ENCODE measurements around the gene CCNC.

The CCNC gene

DNA sequence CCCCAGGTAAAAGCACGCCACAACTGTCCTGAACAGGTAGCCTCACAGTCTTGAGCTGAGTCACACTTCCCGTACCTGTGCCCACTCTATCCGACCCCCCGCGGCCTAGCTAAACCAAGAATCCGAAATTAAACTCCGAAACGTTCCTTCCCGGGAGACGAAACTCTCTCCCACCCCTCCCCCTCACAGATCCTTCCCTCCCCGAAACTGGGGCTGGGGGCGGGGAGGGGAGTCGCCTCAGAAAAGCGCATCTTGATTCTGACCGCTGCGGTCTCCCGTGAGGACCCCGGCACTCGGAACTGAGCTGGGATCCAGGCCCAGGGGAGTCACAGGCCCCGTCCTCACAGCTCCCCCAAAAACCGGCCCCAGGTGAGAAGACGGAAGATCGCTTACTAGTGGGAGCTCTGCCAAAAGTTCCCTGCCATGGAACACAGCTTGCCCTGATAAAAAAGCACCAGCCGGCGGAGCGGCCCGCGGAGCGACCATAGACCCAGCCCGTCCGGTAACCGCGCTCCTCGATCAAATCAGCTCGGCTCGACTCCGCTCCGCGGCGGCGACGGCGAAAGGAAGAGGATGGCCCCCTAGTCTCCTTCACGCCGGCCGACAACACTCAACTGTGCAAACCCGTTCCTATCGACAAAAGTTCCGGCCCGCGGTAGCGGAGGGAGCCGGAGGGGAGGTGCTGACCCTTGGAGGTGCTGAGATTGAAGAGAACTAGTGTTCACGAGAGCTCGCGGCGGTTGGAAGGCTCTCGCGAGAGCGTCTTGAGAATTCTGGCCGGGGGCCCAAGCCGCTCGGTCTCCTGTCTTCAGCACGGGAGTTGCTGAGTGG lies at the start of gene CCNC (continued):
- TF ChIP-seq ZNF335 (tag by site-specific recombination; conservative IDR thresholded peaks at IDR 0.05) (peak; percentile 78), KLF1 (tag by site-specific recombination; IDR thresholded peaks at IDR 0.05) (0 out of 2 replicates have a peak, but pooled peaks have one; percentile 31), ZNF623 (tag by site-specific recombination; IDR thresholded peaks at IDR 0.05) (no peak), ZNF121 (tag by site-specific recombination; IDR thresholded peaks at IDR 0.05) (peak; percentile 54; the same call in 1 of the 2 replicates), ZNF2 (tag by site-specific recombination; IDR thresholded peaks at IDR 0.05) (peak; percentile 95), RBAK (tag by site-specific recombination; IDR thresholded peaks at IDR 0.05) (no peak), ZNF16 (tag by site-specific recombination; IDR thresholded peaks at IDR 0.05; ENCODE audit: low read depth) (0 out of 2 replicates have a peak, but pooled peaks have one; percentile 11), ZFP3 (tag by site-specific recombination; IDR thresholded peaks at IDR 0.05; ENCODE audit: low read depth) (0 out of 2 replicates have a peak, but pooled peaks have one; percentile 20), ZNF133 (tag by site-specific recombination; IDR thresholded peaks at IDR 0.05) (no peak), ZNF501 (tag by site-specific recombination; IDR thresholded peaks at IDR 0.05) (peak; percentile 100), EGR2 (tag by site-specific recombination; IDR thresholded peaks at IDR 0.05; ENCODE audit: low read depth) (no peak)
- TF ChIP-seq, protein P1, sequence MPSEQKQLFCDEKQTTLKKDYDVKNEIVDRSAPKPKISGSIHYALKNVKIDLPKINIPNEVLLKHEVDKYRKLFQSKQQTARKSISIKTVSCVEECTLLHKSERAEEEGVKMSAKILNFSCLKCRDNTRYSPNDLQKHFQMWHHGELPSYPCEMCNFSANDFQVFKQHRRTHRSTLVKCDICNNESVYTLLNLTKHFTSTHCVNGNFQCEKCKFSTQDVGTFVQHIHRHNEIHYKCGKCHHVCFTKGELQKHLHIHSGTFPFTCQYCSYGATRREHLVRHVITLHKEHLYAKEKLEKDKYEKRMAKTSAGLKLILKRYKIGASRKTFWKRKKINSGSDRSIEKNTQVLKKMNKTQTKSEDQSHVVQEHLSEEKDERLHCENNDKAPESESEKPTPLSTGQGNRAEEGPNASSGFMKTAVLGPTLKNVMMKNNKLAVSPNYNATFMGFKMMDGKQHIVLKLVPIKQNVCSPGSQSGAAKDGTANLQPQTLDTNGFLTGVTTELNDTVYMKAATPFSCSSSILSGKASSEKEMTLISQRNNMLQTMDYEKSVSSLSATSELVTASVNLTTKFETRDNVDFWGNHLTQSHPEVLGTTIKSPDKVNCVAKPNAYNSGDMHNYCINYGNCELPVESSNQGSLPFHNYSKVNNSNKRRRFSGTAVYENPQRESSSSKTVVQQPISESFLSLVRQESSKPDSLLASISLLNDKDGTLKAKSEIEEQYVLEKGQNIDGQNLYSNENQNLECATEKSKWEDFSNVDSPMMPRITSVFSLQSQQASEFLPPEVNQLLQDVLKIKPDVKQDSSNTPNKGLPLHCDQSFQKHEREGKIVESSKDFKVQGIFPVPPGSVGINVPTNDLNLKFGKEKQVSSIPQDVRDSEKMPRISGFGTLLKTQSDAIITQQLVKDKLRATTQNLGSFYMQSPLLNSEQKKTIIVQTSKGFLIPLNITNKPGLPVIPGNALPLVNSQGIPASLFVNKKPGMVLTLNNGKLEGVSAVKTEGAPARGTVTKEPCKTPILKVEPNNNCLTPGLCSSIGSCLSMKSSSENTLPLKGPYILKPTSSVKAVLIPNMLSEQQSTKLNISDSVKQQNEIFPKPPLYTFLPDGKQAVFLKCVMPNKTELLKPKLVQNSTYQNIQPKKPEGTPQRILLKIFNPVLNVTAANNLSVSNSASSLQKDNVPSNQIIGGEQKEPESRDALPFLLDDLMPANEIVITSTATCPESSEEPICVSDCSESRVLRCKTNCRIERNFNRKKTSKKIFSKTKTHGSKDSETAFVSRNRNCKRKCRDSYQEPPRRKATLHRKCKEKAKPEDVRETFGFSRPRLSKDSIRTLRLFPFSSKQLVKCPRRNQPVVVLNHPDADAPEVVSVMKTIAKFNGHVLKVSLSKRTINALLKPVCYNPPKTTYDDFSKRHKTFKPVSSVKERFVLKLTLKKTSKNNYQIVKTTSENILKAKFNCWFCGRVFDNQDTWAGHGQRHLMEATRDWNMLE (tag by site-specific recombination; conservative IDR thresholded peaks at IDR 0.05; ENCODE audit: low read depth): peak; percentile 72
- TF ChIP-seq, protein P2, sequence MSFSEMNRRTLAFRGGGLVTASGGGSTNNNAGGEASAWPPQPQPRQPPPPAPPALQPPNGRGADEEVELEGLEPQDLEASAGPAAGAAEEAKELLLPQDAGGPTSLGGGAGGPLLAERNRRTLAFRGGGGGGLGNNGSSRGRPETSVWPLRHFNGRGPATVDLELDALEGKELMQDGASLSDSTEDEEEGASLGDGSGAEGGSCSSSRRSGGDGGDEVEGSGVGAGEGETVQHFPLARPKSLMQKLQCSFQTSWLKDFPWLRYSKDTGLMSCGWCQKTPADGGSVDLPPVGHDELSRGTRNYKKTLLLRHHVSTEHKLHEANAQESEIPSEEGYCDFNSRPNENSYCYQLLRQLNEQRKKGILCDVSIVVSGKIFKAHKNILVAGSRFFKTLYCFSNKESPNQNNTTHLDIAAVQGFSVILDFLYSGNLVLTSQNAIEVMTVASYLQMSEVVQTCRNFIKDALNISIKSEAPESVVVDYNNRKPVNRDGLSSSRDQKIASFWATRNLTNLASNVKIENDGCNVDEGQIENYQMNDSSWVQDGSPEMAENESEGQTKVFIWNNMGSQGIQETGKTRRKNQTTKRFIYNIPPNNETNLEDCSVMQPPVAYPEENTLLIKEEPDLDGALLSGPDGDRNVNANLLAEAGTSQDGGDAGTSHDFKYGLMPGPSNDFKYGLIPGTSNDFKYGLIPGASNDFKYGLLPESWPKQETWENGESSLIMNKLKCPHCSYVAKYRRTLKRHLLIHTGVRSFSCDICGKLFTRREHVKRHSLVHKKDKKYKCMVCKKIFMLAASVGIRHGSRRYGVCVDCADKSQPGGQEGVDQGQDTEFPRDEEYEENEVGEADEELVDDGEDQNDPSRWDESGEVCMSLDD (tag by site-specific recombination; IDR thresholded peaks at IDR 0.05): peak; percentile 73
- TF ChIP-seq, protein P3, sequence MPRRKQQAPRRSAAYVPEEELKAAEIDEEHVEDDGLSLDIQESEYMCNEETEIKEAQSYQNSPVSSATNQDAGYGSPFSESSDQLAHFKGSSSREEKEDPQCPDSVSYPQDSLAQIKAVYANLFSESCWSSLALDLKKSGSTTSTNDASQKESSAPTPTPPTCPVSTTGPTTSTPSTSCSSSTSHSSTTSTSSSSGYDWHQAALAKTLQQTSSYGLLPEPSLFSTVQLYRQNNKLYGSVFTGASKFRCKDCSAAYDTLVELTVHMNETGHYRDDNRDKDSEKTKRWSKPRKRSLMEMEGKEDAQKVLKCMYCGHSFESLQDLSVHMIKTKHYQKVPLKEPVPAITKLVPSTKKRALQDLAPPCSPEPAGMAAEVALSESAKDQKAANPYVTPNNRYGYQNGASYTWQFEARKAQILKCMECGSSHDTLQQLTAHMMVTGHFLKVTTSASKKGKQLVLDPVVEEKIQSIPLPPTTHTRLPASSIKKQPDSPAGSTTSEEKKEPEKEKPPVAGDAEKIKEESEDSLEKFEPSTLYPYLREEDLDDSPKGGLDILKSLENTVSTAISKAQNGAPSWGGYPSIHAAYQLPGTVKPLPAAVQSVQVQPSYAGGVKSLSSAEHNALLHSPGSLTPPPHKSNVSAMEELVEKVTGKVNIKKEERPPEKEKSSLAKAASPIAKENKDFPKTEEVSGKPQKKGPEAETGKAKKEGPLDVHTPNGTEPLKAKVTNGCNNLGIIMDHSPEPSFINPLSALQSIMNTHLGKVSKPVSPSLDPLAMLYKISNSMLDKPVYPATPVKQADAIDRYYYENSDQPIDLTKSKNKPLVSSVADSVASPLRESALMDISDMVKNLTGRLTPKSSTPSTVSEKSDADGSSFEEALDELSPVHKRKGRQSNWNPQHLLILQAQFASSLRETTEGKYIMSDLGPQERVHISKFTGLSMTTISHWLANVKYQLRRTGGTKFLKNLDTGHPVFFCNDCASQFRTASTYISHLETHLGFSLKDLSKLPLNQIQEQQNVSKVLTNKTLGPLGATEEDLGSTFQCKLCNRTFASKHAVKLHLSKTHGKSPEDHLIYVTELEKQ (tag by site-specific recombination; IDR thresholded peaks at IDR 0.05; ENCODE audit: borderline replicate concordance): 0 out of 2 replicates have a peak, but pooled peaks have one; percentile 28
- TF ChIP-seq, protein P4, sequence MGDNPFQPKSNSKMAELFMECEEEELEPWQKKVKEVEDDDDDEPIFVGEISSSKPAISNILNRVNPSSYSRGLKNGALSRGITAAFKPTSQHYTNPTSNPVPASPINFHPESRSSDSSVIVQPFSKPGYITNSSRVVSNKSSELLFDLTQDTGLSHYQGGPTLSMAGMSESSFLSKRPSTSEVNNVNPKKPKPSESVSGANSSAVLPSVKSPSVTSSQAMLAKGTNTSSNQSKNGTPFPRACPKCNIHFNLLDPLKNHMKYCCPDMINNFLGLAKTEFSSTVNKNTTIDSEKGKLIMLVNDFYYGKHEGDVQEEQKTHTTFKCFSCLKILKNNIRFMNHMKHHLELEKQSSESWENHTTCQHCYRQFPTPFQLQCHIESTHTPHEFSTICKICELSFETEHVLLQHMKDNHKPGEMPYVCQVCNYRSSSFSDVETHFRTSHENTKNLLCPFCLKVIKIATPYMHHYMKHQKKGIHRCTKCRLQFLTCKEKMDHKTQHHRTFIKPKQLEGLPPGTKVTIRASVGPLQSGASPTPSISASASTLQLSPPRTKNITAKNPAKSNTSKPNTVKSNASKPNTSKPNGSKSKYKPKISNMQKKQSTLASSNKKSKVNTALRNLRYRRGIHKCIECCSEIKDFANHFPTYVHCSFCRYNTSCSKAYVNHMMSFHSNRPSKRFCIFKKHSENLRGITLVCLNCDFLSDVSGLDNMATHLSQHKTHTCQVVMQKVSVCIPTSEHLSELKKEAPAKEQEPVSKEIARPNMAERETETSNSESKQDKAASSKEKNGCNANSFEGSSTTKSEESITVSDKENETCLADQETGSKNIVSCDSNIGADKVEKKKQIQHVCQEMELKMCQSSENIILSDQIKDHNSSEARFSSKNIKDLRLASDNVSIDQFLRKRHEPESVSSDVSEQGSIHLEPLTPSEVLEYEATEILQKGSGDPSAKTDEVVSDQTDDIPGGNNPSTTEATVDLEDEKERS (tag by site-specific recombination; IDR thresholded peaks at IDR 0.05): 0 out of 2 replicates have a peak, but pooled peaks have one; percentile 27
- TF ChIP-seq, protein P5, sequence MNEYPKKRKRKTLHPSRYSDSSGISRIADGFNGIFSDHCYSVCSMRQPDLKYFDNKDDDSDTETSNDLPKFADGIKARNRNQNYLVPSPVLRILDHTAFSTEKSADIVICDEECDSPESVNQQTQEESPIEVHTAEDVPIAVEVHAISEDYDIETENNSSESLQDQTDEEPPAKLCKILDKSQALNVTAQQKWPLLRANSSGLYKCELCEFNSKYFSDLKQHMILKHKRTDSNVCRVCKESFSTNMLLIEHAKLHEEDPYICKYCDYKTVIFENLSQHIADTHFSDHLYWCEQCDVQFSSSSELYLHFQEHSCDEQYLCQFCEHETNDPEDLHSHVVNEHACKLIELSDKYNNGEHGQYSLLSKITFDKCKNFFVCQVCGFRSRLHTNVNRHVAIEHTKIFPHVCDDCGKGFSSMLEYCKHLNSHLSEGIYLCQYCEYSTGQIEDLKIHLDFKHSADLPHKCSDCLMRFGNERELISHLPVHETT (tag by site-specific recombination; IDR thresholded peaks at IDR 0.05): peak; percentile 90
- TF ChIP-seq, protein P6, sequence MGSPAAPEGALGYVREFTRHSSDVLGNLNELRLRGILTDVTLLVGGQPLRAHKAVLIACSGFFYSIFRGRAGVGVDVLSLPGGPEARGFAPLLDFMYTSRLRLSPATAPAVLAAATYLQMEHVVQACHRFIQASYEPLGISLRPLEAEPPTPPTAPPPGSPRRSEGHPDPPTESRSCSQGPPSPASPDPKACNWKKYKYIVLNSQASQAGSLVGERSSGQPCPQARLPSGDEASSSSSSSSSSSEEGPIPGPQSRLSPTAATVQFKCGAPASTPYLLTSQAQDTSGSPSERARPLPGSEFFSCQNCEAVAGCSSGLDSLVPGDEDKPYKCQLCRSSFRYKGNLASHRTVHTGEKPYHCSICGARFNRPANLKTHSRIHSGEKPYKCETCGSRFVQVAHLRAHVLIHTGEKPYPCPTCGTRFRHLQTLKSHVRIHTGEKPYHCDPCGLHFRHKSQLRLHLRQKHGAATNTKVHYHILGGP (tag by site-specific recombination; IDR thresholded peaks at IDR 0.05): no peak
- TF ChIP-seq, protein P7, sequence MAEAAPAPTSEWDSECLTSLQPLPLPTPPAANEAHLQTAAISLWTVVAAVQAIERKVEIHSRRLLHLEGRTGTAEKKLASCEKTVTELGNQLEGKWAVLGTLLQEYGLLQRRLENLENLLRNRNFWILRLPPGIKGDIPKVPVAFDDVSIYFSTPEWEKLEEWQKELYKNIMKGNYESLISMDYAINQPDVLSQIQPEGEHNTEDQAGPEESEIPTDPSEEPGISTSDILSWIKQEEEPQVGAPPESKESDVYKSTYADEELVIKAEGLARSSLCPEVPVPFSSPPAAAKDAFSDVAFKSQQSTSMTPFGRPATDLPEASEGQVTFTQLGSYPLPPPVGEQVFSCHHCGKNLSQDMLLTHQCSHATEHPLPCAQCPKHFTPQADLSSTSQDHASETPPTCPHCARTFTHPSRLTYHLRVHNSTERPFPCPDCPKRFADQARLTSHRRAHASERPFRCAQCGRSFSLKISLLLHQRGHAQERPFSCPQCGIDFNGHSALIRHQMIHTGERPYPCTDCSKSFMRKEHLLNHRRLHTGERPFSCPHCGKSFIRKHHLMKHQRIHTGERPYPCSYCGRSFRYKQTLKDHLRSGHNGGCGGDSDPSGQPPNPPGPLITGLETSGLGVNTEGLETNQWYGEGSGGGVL (tag by site-specific recombination; IDR thresholded peaks at IDR 0.05): peak; percentile 40; the same call in 1 of the 2 replicates

Measured in HEK293 (cell line).